ENCODE measurements around the gene MTPN.

GRCh38 chr7:135976312-135977006 is 700 bp downstream of the MTPN start:
- TF ChIP-seq SUZ12 (IDR thresholded peaks at IDR 0.05; ENCODE audit: extremely low read depth, insufficient read depth, insufficient read length) (no peak), YY1 (IDR thresholded peaks at IDR 0.05; ENCODE audit: insufficient read depth, insufficient read length) (no peak)
